WTC11 (cell line): ENCODE results near the gene DPCD. TPM values are rescaled to one million over a fixed set of nuclear protein-coding genes. Genes with fewer than 3 reads are reported as not detected.

Source experiments
- ATAC-seq: fragments of 200-7000 bp; cut with Tn5 transposase; 2 replicates; pipeline ENCODE4 v1.10.0; 2021; ENCODE audit warnings: mild to moderate bottlenecking, moderate library complexity
- CTCF ChIA-PET: fragments of 300-600 bp; sonication (Branson Sonifier 250); formaldehyde crosslinking; loops from one replicate; lab custom pipeline; 2021; ENCODE audit warnings: antibody characterized with exemption; lab: Charles Lee
- POLR2A ChIA-PET: fragments of 350-600 bp; sonication (Branson Sonifier 250); formaldehyde crosslinking; loops from one replicate; lab custom pipeline; 2021; ENCODE audit warnings: antibody characterized with exemption; lab: Charles Lee
- DNase-seq: peaks from one replicate; pipeline ENCODE4 v3.0.0; 2021; ENCODE audit warnings: low spot score
- H3K27ac Mint-ChIP-seq: 2 replicates; pipeline ENCODE4 v1.8.0; 2021; ENCODE audit warnings: mixed read lengths
- H3K27me3 Mint-ChIP-seq: 2 replicates; pipeline ENCODE4 v1.8.0; 2021; ENCODE audit warnings: low read depth, mild to moderate bottlenecking, moderate library complexity, mixed read lengths
- H3K36me3 Mint-ChIP-seq: 2 replicates; pipeline ENCODE4 v1.8.0; 2021; ENCODE audit warnings: mixed read lengths
- H3K4me1 Mint-ChIP-seq: 2 replicates; pipeline ENCODE4 v1.8.0; 2022; ENCODE audit warnings: mixed read lengths
- H3K4me3 Mint-ChIP-seq: 2 replicates; pipeline ENCODE4 v1.8.0; 2021; ENCODE audit warnings: mild to moderate bottlenecking, moderate library complexity, mixed read lengths
- H3K9me3 Mint-ChIP-seq: 2 replicates; pipeline ENCODE4 v1.8.0; 2021; ENCODE audit warnings: mixed read lengths
- AR ChIP-seq: fragments of 250-450 bp; sonication (Bioruptor Pico); IDR thresholded peaks from 2 replicates; pipeline ENCODE4 v1.9.0; 2021; ENCODE audit warnings: mild to moderate bottlenecking
- ATF1 ChIP-seq: sonication (generic); formaldehyde crosslinking; IDR thresholded peaks from 2 replicates; pipeline ENCODE4 v1.8.1; 2023; ENCODE audit warnings: mild to moderate bottlenecking, moderate library complexity, missing genetic modification reagents
- CREB1 ChIP-seq: sonication (generic); formaldehyde crosslinking; IDR thresholded peaks from 2 replicates; pipeline ENCODE4 v1.8.0; 2023; ENCODE audit warnings: mild to moderate bottlenecking, missing genetic modification reagents
- E2F1 ChIP-seq: sonication (generic); formaldehyde crosslinking; IDR thresholded peaks from 2 replicates; pipeline ENCODE4 v1.8.0; 2022; ENCODE audit warnings: mild to moderate bottlenecking, missing genetic modification reagents
- E2F4 ChIP-seq: sonication (generic); formaldehyde crosslinking; IDR thresholded peaks from 2 replicates; pipeline ENCODE4 v1.8.1; 2022; ENCODE audit warnings: low read depth, mild to moderate bottlenecking, moderate library complexity, missing genetic modification reagents, borderline replicate concordance
- E2F5 ChIP-seq: sonication (generic); formaldehyde crosslinking; IDR thresholded peaks from 2 replicates; pipeline ENCODE4 v1.8.1; 2022; ENCODE audit warnings: mild to moderate bottlenecking, moderate library complexity, missing genetic modification reagents
- ERG ChIP-seq: fragments of 250-450 bp; sonication (Bioruptor Pico); IDR thresholded peaks from 2 replicates; pipeline ENCODE4 v1.8.0; 2021; ENCODE audit warnings: mild to moderate bottlenecking
- HMGXB4 ChIP-seq: sonication (generic); formaldehyde crosslinking; IDR thresholded peaks from 2 replicates; pipeline ENCODE4 v1.8.1; 2023; ENCODE audit warnings: mild to moderate bottlenecking, moderate library complexity, missing genetic modification reagents
- JAZF1 ChIP-seq: fragments of 250-450 bp; sonication (Bioruptor Pico); IDR thresholded peaks from 2 replicates; pipeline ENCODE4 v1.9.0; 2021; ENCODE audit warnings: moderate library complexity, mild to moderate bottlenecking, inconsistent platforms
- MXD4 ChIP-seq: fragments of 250-450 bp; sonication (Bioruptor Pico); IDR thresholded peaks from 2 replicates; pipeline ENCODE4 v1.8.0; 2021; ENCODE audit warnings: mild to moderate bottlenecking, moderate library complexity, borderline replicate concordance
- NFYB ChIP-seq: sonication (generic); formaldehyde crosslinking; conservative IDR thresholded peaks from 2 replicates; pipeline ENCODE4 v1.8.0; 2022; ENCODE audit warnings: low read depth, missing genetic modification reagents
- PREB ChIP-seq: sonication (generic); formaldehyde crosslinking; IDR thresholded peaks from 2 replicates; pipeline ENCODE4 v1.8.1; 2022; ENCODE audit warnings: mild to moderate bottlenecking, missing genetic modification reagents, moderate library complexity, borderline replicate concordance
- STAT6 ChIP-seq: sonication (generic); formaldehyde crosslinking; conservative IDR thresholded peaks from 2 replicates; pipeline ENCODE4 v1.8.1; 2023; ENCODE audit warnings: mild to moderate bottlenecking, low read depth, missing genetic modification reagents, moderate library complexity
- TCF7 ChIP-seq: sonication (generic); formaldehyde crosslinking; IDR thresholded peaks from 2 replicates; pipeline ENCODE4 v1.8.0; 2022; ENCODE audit warnings: mild to moderate bottlenecking, low read depth, missing genetic modification reagents, moderate library complexity
- TP53 ChIP-seq: sonication (generic); formaldehyde crosslinking; IDR thresholded peaks from 2 replicates; pipeline ENCODE4 v1.8.1; 2023; ENCODE audit warnings: mild to moderate bottlenecking, missing genetic modification reagents
- ZNF232 ChIP-seq: sonication (generic); formaldehyde crosslinking; IDR thresholded peaks from 2 replicates; pipeline ENCODE4 v1.8.0; 2022; ENCODE audit warnings: mild to moderate bottlenecking, missing genetic modification reagents
- ZNF423 ChIP-seq: fragments of 250-450 bp; sonication (Bioruptor Pico); IDR thresholded peaks from 2 replicates; pipeline ENCODE4 v2.1.2; 2022; ENCODE audit warnings: mild to moderate bottlenecking, moderate library complexity
- ZNF671 ChIP-seq: fragments of 250-450 bp; sonication (Bioruptor Pico); IDR thresholded peaks from 2 replicates; pipeline ENCODE4 v1.8.0; 2021; ENCODE audit warnings: mild to moderate bottlenecking
- total RNA-seq: library from RNA; stranded (reverse); gene quantifications from 3 replicates; pipeline ENCODE4 v1.2.3, GENCODE V29; 2021

DPCD gene
- total RNA-seq, 1 experiment from 2014 or later = 21.8 TPM

- TF ChIP-seq E2F1 (CRISPR knock-in tag) (no peak), E2F4 (no peak), E2F5 (no peak), ATF1 (CRISPR knock-in tag) (no peak), TP53 (CRISPR knock-in tag) (no peak)
Observed at GRCh38 chr10:101558204-101558603, 29.9 kb upstream of the DPCD start (continued).

- peaks cover 7% of the 10 kb centered on the region for H3K4me1 Mint-ChIP-seq
- H3K27ac Mint-ChIP-seq = no peak overlapping the region
- DNase-seq (no peak), ATAC-seq (no peak)
- ChIA-PET CTCF (interaction anchor here (1.0 to 5.0 kb wide), 4 partner anchors 9 to 345 kb away, joined by 3 to 27 read pairs (median 4); no protein-coding TSS in a partner anchor), POLR2A (no interaction called here)
- H3K4me3 Mint-ChIP-seq = no peak overlapping the region
- no peaks in the 10 kb centered on the region for H3K9me3 Mint-ChIP-seq
- peaks cover 4% of the 10 kb centered on the region for H3K27me3 Mint-ChIP-seq
- H3K36me3 Mint-ChIP-seq = no peaks in the 10 kb centered on the region
- TF ChIP-seq ZNF671 (CRISPR knock-in tag) (no peak), PREB (no peak), CREB1 (CRISPR knock-in tag) (no peak), E2F4 (no peak), JAZF1 (CRISPR knock-in tag) (no peak), HMGXB4 (CRISPR knock-in tag) (no peak), NFYB (CRISPR knock-in tag) (no peak), STAT6 (CRISPR knock-in tag) (no peak), ZNF232 (CRISPR knock-in tag) (no peak), TCF7 (CRISPR knock-in tag) (no peak), ERG (CRISPR knock-in tag) (no peak), AR (CRISPR knock-in tag) (no peak), E2F1 (CRISPR knock-in tag) (no peak), MXD4 (CRISPR knock-in tag) (no peak), ZNF423 (CRISPR knock-in tag) (no peak)
Observed at GRCh38 chr10:101558671-101559595, 29.2 kb upstream of the DPCD start.
